ENCODE data around the gene ENO3. TPM values are rescaled to one million over a fixed set of nuclear protein-coding genes. Genes with fewer than 3 reads are reported as not detected.

Gene ENO3
- total and polyA plus RNA-seq, 2 donors (not counting 3 experiments of a cell fraction or from before 2014, with no cell fraction given): 5.5 to 5.9 TPM

- dilution Hi-C loops (cut with MboI; ENCODE audit: extremely low pct_ligation_motif_present, low sequenced_read_pairs) (no loop called here), intact Hi-C loops (cut with micrococcal nuclease) (loop anchor here (1.0 to 2.0 kb wide), 2 partner anchors 40 to 46 kb away; partner anchors contain the start of genes RNF167 and SLC25A11)
- Histone ChIP-seq H3K4me2 (ENCODE audit: insufficient read depth, low read length) (peak overlapping the region; percentile 84), H3K36me3 (ENCODE audit: control insufficient read depth in 2 of 2, extremely low read depth in 1 of 2, insufficient read depth in 2 of 2, low read length in 2 of 2) (peaks cover 2 to 15% of the 10 kb centered on the region in 2 experiments), H3K9me1 (replicated peaks; ENCODE audit: control insufficient read depth, extremely low read depth, insufficient read depth, low read length) (no peaks in the 10 kb centered on the region), H3K9ac (replicated peaks; ENCODE audit: extremely low read depth, insufficient read depth, low read length) (peak overlapping the region; percentile 52), H3K79me2 (ENCODE audit: control insufficient read depth, insufficient read depth, low read length) (peaks cover 18% of the 10 kb centered on the region), H3K4me1 (ENCODE audit: control insufficient read depth, extremely low read depth, insufficient read depth, low read length) (peaks cover 24% of the 10 kb centered on the region), H3K27ac (ENCODE audit: insufficient read depth, low read depth, low read length) (peak overlapping the region; percentile 66), H3K9me3 (replicated peaks; ENCODE audit: control insufficient read depth, insufficient read depth, low read length) (no peaks in the 10 kb centered on the region), H4K20me1 (replicated peaks; ENCODE audit: control insufficient read depth, extremely low read depth, insufficient read depth, low read length) (no peaks in the 10 kb centered on the region), H3K27me3 (ENCODE audit: control insufficient read depth in 2 of 2, insufficient read depth in 2 of 2, low read length in 2 of 2) (no peaks in the 10 kb centered on the region), H2AFZ (ENCODE audit: low read depth, low read length) (peak overlapping the region; percentile 96), H3K4me3 (replicated peaks in 1 of 3; ENCODE audit: insufficient read depth in 1 of 3, low read depth in 1 of 3, low read length in 3 of 3) (peak overlapping the region; percentile 58 to 76 (median 60))
- no TSS peak for BruUV-seq (replicated peaks)
- TF ChIP-seq POLR2AphosphoS5 (IDR thresholded peaks at IDR 0.05; ENCODE audit: insufficient read depth, low read depth, low read length) (peak; percentile 61), CTCF (IDR thresholded peaks at IDR 0.05; ENCODE audit: extremely low read depth in 1 of 2, insufficient read depth in 1 of 2, low read depth in 1 of 2, low read length in 2 of 2) (no peak), POLR2A (IDR thresholded peaks at IDR 0.05; ENCODE audit: low read depth, low read length) (peak; percentile 75)
- POLR2A ChIA-PET: interaction anchor here (0.7 kb wide), 1 partner anchor 12 kb away, joined by 5 read pairs; the partner anchor contains the start of gene KIF1C
- DNase-seq (ENCODE audit: low read depth, low spot score): peak; percentile 40
- FAIRE-seq: peak; percentile 96
- CTCF ChIA-PET: interaction anchor here (0.8 to 4.6 kb wide), 10 partner anchors 11 to 453 kb away, joined by 3 to 50 read pairs (median 6); partner anchors contain the start of genes INCA1, KIF1C, RNF167 and SLC25A11
Measured at GRCh38 chr17:4986403-4986802, 35.5 kb downstream of the ENO3 start.

All from endothelial cell of umbilical vein (primary cell).